GM12891 (cell line): Measurements from ENCODE around the gene DRG1.
"Not testable (repeated sequence)": the region's sequence is repeated elsewhere in the genome, so short reads cannot be mapped to it uniquely, and the experiment has no call there.

Source experiments
- POLR2A ChIP-seq: IDR thresholded peaks from 2 replicates; pipeline ENCODE4 v1.6.1; 2011; ENCODE audit warnings: low read depth, low read length, control low read depth
- TAF1 ChIP-seq: IDR thresholded peaks from 2 replicates; pipeline ENCODE4 v1.6.1; 2011; ENCODE audit warnings: low read depth, low read length, control low read depth

DNA sequence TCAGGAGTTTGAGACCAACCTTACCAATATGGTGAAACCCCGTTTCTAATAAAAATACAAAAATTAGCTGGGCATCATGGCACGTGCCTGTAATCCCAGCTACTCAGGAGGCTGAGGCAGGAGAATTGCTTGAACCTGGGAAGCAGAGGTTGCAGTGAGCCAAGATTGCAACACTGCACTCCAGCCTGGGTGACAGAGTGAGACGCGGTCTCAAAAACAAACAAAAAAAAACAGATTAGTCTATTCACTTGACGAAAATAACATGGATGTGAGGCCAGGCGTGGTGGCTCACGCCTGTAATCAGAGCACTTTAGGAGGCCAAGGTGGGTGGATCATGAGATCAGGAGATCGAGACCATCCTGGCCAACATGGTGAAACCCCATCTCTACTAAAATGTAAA, 83.1 kb downstream of the DRG1 start:
- TF ChIP-seq POLR2A, TAF1: not testable (repeated sequence)
